ENCODE data around the gene EPS8L3.

DNA sequence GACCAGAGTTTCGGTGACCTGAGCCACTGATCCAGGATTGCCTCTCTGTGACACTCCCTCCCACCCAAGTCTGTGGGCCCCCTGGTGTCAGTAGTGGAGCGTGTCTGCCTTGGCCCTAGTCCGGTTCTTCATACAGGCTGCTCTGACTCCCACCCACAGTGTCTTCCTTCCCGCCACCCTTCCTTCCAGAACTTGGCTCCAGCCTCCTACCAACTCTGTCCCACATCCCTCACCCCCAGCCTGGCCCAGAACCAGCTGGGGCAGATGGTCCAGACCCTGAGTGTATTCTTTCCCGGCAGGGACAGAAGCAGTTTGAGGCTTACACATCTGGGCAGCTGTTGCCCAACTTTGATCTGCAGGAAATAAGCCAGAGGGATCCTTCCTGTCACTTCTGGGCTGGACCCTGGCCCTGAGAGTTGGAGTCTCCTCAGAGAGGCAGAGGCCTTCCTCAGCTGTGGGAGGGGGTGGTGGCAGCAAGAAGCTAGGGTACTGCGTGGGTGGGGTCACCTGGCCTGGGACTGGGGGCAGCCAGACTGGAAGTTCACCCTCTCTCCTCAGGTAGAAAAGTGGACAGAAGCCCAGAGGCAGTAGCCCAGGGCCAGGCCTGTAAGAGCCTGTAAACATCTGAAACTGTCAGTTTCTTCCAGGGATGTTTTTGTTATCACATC is 43.1 kb upstream of the EPS8L3 start:
- TF ChIP-seq MXI1 (conservative IDR thresholded peaks at IDR 0.05; ENCODE audit: poor library complexity, severe bottlenecking) = no peak
- TF ChIP-seq, protein P1, sequence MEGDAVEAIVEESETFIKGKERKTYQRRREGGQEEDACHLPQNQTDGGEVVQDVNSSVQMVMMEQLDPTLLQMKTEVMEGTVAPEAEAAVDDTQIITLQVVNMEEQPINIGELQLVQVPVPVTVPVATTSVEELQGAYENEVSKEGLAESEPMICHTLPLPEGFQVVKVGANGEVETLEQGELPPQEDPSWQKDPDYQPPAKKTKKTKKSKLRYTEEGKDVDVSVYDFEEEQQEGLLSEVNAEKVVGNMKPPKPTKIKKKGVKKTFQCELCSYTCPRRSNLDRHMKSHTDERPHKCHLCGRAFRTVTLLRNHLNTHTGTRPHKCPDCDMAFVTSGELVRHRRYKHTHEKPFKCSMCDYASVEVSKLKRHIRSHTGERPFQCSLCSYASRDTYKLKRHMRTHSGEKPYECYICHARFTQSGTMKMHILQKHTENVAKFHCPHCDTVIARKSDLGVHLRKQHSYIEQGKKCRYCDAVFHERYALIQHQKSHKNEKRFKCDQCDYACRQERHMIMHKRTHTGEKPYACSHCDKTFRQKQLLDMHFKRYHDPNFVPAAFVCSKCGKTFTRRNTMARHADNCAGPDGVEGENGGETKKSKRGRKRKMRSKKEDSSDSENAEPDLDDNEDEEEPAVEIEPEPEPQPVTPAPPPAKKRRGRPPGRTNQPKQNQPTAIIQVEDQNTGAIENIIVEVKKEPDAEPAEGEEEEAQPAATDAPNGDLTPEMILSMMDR (IDR thresholded peaks at IDR 0.05; ENCODE audit: poor library complexity, severe bottlenecking) = no peak

Measured in neural cell (in vitro differentiated cells).